Measurements from ENCODE around the gene LRBA. TPM values are rescaled to one million over a fixed set of nuclear protein-coding genes. Genes with fewer than 3 reads are reported as not detected.

LRBA gene
- total RNA-seq, 1 experiment from 2014 or later: 77.4 TPM

GRCh38 chr4:150579551-150580234 is 435.4 kb downstream of the LRBA start:
- Histone ChIP-seq H3K4me2 (no peak overlapping the region), H3K36me3 (ENCODE audit: low read depth) (no peaks in the 10 kb centered on the region), H2AFZ (no peak overlapping the region), H4K20me1 (ENCODE audit: insufficient read depth) (no peaks in the 10 kb centered on the region), H3F3A (ENCODE audit: insufficient read depth, low read depth) (no peaks in the 10 kb centered on the region), H3K4me3 (no peak overlapping the region), H3K9me2 (ENCODE audit: insufficient read depth) (no peaks in the 10 kb centered on the region), H3K27me3 (ENCODE audit: insufficient read depth, low read depth) (no peaks in the 10 kb centered on the region), H3K4me1 (replicated peaks; ENCODE audit: insufficient read depth) (no peaks in the 10 kb centered on the region), H3K9me3 (ENCODE audit: insufficient read depth, low read depth) (no peaks in the 10 kb centered on the region), H3K79me2 (ENCODE audit: low read depth) (no peaks in the 10 kb centered on the region), H3K27ac (no peak overlapping the region)
- no TSS peak for BruUV-seq (replicated peaks)
- CTCF ChIA-PET: no interaction called here
- intact Hi-C loops (cut with micrococcal nuclease; ENCODE audit: unreplicated experiment): no loop called here
- no peak for DNase-seq
- TF ChIP-seq CTCF (conservative IDR thresholded peaks at IDR 0.05) (no peak), EZH2 (IDR thresholded peaks at IDR 0.05; ENCODE audit: low read depth) (no peak)
- POLR2A ChIA-PET (ENCODE audit: unreplicated experiment): no interaction called here

- Histone ChIP-seq H3K4me2 (no peak overlapping the region), H4K20me1 (ENCODE audit: insufficient read depth) (no peaks in the 10 kb centered on the region), H3K27ac (no peak overlapping the region), H3K4me1 (replicated peaks; ENCODE audit: insufficient read depth) (no peaks in the 10 kb centered on the region), H3K4me3 (no peak overlapping the region), H3F3A (ENCODE audit: insufficient read depth, low read depth) (no peaks in the 10 kb centered on the region), H3K79me2 (ENCODE audit: low read depth) (no peaks in the 10 kb centered on the region), H2AFZ (no peak overlapping the region), H3K36me3 (ENCODE audit: low read depth) (no peaks in the 10 kb centered on the region), H3K27me3 (ENCODE audit: insufficient read depth, low read depth) (no peaks in the 10 kb centered on the region), H3K9me3 (ENCODE audit: insufficient read depth, low read depth) (no peaks in the 10 kb centered on the region), H3K9me2 (ENCODE audit: insufficient read depth) (no peaks in the 10 kb centered on the region)
- intact Hi-C loops (cut with micrococcal nuclease; ENCODE audit: unreplicated experiment): no loop called here
- TF ChIP-seq EZH2 (IDR thresholded peaks at IDR 0.05; ENCODE audit: low read depth) (no peak), CTCF (conservative IDR thresholded peaks at IDR 0.05) (no peak)
- ChIA-PET POLR2A (ENCODE audit: unreplicated experiment) (no interaction called here), CTCF (interaction anchor here (0.5 kb wide), 1 partner anchor 288 kb away, joined by 3 read pairs; no protein-coding TSS in a partner anchor)
- DNase-seq: no peak
- no TSS peak for BruUV-seq (replicated peaks)
These were observed 436.2 kb downstream of the LRBA start for GRCh38 chr4:150578745-150579501.

- DNase-seq: no peak
- Histone ChIP-seq H2AFZ (no peak overlapping the region), H3K27me3 (ENCODE audit: insufficient read depth, low read depth) (no peaks in the 10 kb centered on the region), H3K36me3 (ENCODE audit: low read depth) (no peaks in the 10 kb centered on the region), H3K9me3 (ENCODE audit: insufficient read depth, low read depth) (no peaks in the 10 kb centered on the region), H3K4me1 (replicated peaks; ENCODE audit: insufficient read depth) (no peaks in the 10 kb centered on the region), H3K27ac (no peak overlapping the region), H3F3A (ENCODE audit: insufficient read depth, low read depth) (no peaks in the 10 kb centered on the region), H3K9me2 (ENCODE audit: insufficient read depth) (no peaks in the 10 kb centered on the region), H3K4me3 (no peak overlapping the region), H3K79me2 (ENCODE audit: low read depth) (no peaks in the 10 kb centered on the region), H4K20me1 (ENCODE audit: insufficient read depth) (no peaks in the 10 kb centered on the region), H3K4me2 (no peak overlapping the region)
- ChIA-PET POLR2A (ENCODE audit: unreplicated experiment) (no interaction called here), CTCF (no interaction called here)
- intact Hi-C loops (cut with micrococcal nuclease; ENCODE audit: unreplicated experiment): no loop called here
- BruUV-seq (replicated peaks): no TSS peak
- TF ChIP-seq CTCF (conservative IDR thresholded peaks at IDR 0.05): no peak
- no peak for TF ChIP-seq EZH2 (IDR thresholded peaks at IDR 0.05; ENCODE audit: low read depth)
These were observed 437.3 kb downstream of the LRBA start for GRCh38 chr4:150577796-150578195.

Measured in PC-9 (cell line).